T-cell (primary cell): ENCODE measurements around the gene CA10. TPM values are rescaled to one million over a fixed set of nuclear protein-coding genes. Genes with fewer than 3 reads are reported as not detected.
A peak's percentile ranks its signal among the peaks of the same experiment; 100 is the strongest.

Experiments used
- ATAC-seq, 4 experiments: fragments of 200-7000 bp in 3 of 4; fragments of 150-1000 bp in 1 of 4; cut with Tn5 transposase; replicated peaks in 1 of 4; 1 replicate in 3 of 4; 2 replicates in 1 of 4; pipeline ENCODE4 v1.10.0; 2021; ENCODE audit warnings: moderate library complexity in 3 of 4, mild to moderate bottlenecking in 2 of 4, moderate number of reproducible peaks in 1 of 4
- CTCF ChIA-PET, 2 donors: fragments of 300-600 bp; sonication (Branson Sonifier 250); formaldehyde crosslinking; loops; one replicate each; lab custom pipeline; 2022; ENCODE audit warnings: antibody characterized with exemption in 2 of 2; lab: Charles Lee
- POLR2A ChIA-PET, 2 donors: fragments of 300-600 bp; sonication (Branson Sonifier 250); formaldehyde crosslinking; loops; one replicate each; lab custom pipeline; 2022; ENCODE audit warnings: antibody characterized with exemption in 2 of 2; lab: Charles Lee
- DNase-seq, 35 experiments: peaks; one replicate each; pipeline versions ENCODE4 v3.0.0 to v3.0.0-alpha.2; 2013 to 2023
- H3K27ac ChIP-seq: one replicate; pipeline ENCODE4 v1.5.1; 2013; ENCODE audit warnings: low read length
- H3K27me3 ChIP-seq, 2 experiments: replicated peaks in 1 of 2; 1 replicate in 1 of 2; 2 replicates in 1 of 2; pipeline versions ENCODE4 v1.6.1 to v1.7.0; 2013; ENCODE audit warnings: low read length in 1 of 2, mixed read lengths in 1 of 2; ENCODE audit not compliant: control insufficient read depth in 2 of 2, insufficient read depth in 2 of 2; ENCODE audit errors: extremely low read depth in 1 of 2
- H3K36me3 ChIP-seq, 2 donors: 1 replicate in 1 of 2; 2 replicates in 1 of 2; pipeline versions ENCODE4 v1.6.1 to v1.7.0; 2013; ENCODE audit warnings: low read length in 1 of 2; ENCODE audit not compliant: control insufficient read depth in 2 of 2, insufficient read depth in 1 of 2; ENCODE audit errors: extremely low read depth in 1 of 2
- H3K4me1 ChIP-seq, 2 experiments: 1 replicate in 1 of 2; 2 replicates in 1 of 2; pipeline versions ENCODE4 v1.6.1 to v1.7.0; 2013; ENCODE audit warnings: low read length in 2 of 2, mixed read lengths in 1 of 2; ENCODE audit not compliant: insufficient read depth in 2 of 2, control insufficient read depth in 1 of 2; ENCODE audit errors: extremely low read depth in 1 of 2
- H3K4me3 ChIP-seq, 2 donors: 1 replicate in 1 of 2; 2 replicates in 1 of 2; pipeline versions ENCODE4 v1.5.1 to v1.7.0; 2013; ENCODE audit warnings: mild to moderate bottlenecking in 2 of 2, low read length in 1 of 2, moderate library complexity in 1 of 2; ENCODE audit not compliant: control insufficient read depth in 1 of 2; ENCODE audit errors: extremely low read depth in 1 of 2
- H3K9me3 ChIP-seq: 2 replicates; pipeline ENCODE4 v1.7.0; 2013
- H3K27ac Mint-ChIP-seq, 2 donors: one replicate each; pipeline ENCODE4 v1.8.0; 2020 to 2021; ENCODE audit warnings: mild to moderate bottlenecking in 2 of 2, mixed read lengths in 2 of 2
- H3K27me3 Mint-ChIP-seq, 2 donors: one replicate each; pipeline ENCODE4 v1.8.0; 2021 to 2022; ENCODE audit warnings: mixed read lengths in 2 of 2
- H3K36me3 Mint-ChIP-seq: one replicate; pipeline ENCODE4 v1.8.0; 2021; ENCODE audit warnings: mixed read lengths
- H3K4me1 Mint-ChIP-seq, 3 donors: one replicate each; pipeline ENCODE4 v1.8.0; 2020 to 2022; ENCODE audit warnings: mixed read lengths in 3 of 3, mild to moderate bottlenecking in 1 of 3
- H3K4me3 Mint-ChIP-seq, 3 donors: one replicate each; pipeline ENCODE4 v1.8.0; 2020 to 2022; ENCODE audit warnings: mild to moderate bottlenecking in 3 of 3, mixed read lengths in 3 of 3, moderate library complexity in 3 of 3
- H3K9me3 Mint-ChIP-seq, 3 donors: one replicate each; pipeline ENCODE4 v1.8.0; 2020 to 2022; ENCODE audit warnings: mixed read lengths in 3 of 3
- WGBS: methylation state at CpG from one replicate; pipeline ENCODE4 v1.1.5; 2013; ENCODE audit warnings: missing lambda C conversion rate; ENCODE audit not compliant: insufficient coverage; 5-methylcytosine and 5-hydroxymethylcytosine counted together
- total RNA-seq, 35 experiments: library from RNA in 6 of 35; stranded (reverse) in 6 of 35; fragments of 120-200 nt in 1 of 35; gene quantifications; one replicate each; pipeline versions ENCODE4 v1.2.1 to v1.2.4 and lab custom pipeline; 2013 to 2026

Gene CA10
- total RNA-seq, 5 donors from 2014 or later (not counting 1 experiment from before 2014, with no cell fraction given): 0.30 TPM; not detected in 4

DNA sequence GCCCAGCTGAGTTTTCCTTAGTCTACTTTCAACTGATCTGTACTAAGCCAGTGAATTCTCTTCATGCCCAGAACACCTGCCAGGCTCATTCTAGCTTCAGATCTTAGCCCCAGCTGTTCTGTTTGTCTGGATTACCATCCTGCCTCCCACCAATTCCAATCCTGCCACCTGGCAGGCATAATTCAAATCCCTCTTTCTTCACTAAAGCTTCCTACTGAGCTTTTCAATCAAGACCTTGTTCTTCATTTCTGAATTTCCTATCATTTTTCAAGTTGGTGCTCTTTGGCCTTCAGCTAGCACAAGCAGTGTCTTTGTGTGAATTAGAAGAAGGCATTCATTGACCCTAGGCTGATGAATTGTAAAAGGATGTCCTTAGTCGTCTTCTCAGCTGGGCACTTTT, 540.5 kb downstream of the CA10 start:
- H3K4me1 ChIP-seq: no peaks in the 10 kb centered on the region
- Mint-ChIP-seq H3K36me3 (no peaks in the 10 kb centered on the region), H3K4me3 (no peak overlapping the region), H3K9me3 (no peaks in the 10 kb centered on the region), H3K27ac (no peak overlapping the region), H3K27me3 (peaks cover 36 to 39% of the 10 kb centered on the region in 2 donors), H3K4me1 (no peaks in the 10 kb centered on the region)
- no peak for ATAC-seq
- no CpG with 5 or more reads among the region's 1 CpG for WGBS
- ChIA-PET POLR2A (no interaction called here), CTCF (no interaction called here)
- no peak overlapping the region for H3K27ac ChIP-seq
- H3K9me3 ChIP-seq: no peaks in the 10 kb centered on the region
- peaks cover 0 to 6% of the 10 kb centered on the region in 2 experiments for H3K27me3 ChIP-seq
- H3K36me3 ChIP-seq: no peaks in the 10 kb centered on the region
- no peak for DNase-seq
- H3K4me3 ChIP-seq: no peak overlapping the region

DNA sequence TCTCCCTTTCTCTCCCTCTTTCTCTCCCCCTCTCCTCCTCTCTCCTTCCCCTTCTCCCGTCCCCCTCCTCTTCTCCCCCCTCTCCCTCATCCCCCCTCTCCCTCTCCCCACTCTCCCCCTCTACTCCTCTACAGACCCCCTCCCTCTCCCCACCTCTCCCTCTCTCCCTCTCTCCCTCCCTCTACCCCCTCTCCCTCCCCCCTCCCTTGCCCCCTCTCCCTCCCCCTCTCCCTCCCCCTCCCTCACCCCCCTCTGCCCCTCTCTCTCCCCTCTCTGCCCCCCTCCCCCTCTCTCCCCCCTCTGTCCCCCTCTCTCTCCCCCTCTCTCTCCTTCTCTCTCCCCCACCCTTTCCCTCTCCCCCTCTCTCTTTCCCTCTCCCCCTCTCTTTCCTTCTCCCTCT, 545.3 kb downstream of the CA10 start:
- CTCF ChIA-PET: no interaction called here
- Histone ChIP-seq H3K36me3 (no peaks in the 10 kb centered on the region), H3K4me3 (no peak overlapping the region), H3K27me3 (peaks cover 0 to 6% of the 10 kb centered on the region in 2 experiments), H3K9me3 (no peaks in the 10 kb centered on the region), H3K4me1 (no peaks in the 10 kb centered on the region), H3K27ac (no peak overlapping the region)
- H3K4me3 Mint-ChIP-seq: no peak overlapping the region
- peaks cover 20 to 21% of the 10 kb centered on the region in 2 donors for H3K27me3 Mint-ChIP-seq
- H3K4me1 Mint-ChIP-seq: peaks cover 0 to 5% (median 0%) of the 10 kb centered on the region in 3 donors
- no CpG with 5 or more reads among the region's 1 CpG for WGBS
- no peak overlapping the region for H3K27ac Mint-ChIP-seq
- POLR2A ChIA-PET: no interaction called here
- no peaks in the 10 kb centered on the region for H3K9me3 Mint-ChIP-seq
- no peak for DNase-seq
- no peaks in the 10 kb centered on the region for H3K36me3 Mint-ChIP-seq
- no peak for ATAC-seq

DNA sequence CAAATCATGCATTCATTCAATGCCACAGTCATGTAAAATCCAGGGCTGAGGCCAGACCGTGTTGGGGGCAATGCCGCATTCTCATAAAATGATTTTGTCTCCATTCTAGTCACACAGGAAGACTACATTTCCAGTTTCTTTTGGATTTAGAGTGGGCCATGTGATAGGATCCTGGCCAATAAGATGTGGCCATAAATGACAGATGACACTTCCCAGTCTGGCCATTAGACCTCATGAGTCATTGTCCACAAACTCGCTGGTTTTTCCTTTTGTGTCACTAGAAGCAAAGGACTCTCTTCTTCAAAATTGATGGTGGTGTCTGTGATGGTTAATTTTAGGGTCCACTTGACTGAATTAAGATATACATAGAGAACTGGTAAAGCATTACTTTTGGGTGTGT, 545.8 kb downstream of the CA10 start:
- no peak overlapping the region for H3K27ac ChIP-seq
- WGBS: no CpG with 5 or more reads among the region's 3 CpGs
- H3K4me3 ChIP-seq: no peak overlapping the region
- POLR2A ChIA-PET: no interaction called here
- Mint-ChIP-seq H3K9me3 (no peaks in the 10 kb centered on the region), H3K36me3 (no peaks in the 10 kb centered on the region), H3K27me3 (peaks cover 14 to 16% of the 10 kb centered on the region in 2 donors), H3K4me3 (no peak overlapping the region), H3K27ac (no peak overlapping the region), H3K4me1 (peaks cover 0 to 5% (median 0%) of the 10 kb centered on the region in 3 donors)
- CTCF ChIA-PET: no interaction called here
- no peak for ATAC-seq
- no peaks in the 10 kb centered on the region for H3K9me3 ChIP-seq
- H3K36me3 ChIP-seq: no peaks in the 10 kb centered on the region
- no peaks in the 10 kb centered on the region for H3K4me1 ChIP-seq
- H3K27me3 ChIP-seq: peaks cover 0 to 3% of the 10 kb centered on the region in 2 experiments
- no peak for DNase-seq

DNA sequence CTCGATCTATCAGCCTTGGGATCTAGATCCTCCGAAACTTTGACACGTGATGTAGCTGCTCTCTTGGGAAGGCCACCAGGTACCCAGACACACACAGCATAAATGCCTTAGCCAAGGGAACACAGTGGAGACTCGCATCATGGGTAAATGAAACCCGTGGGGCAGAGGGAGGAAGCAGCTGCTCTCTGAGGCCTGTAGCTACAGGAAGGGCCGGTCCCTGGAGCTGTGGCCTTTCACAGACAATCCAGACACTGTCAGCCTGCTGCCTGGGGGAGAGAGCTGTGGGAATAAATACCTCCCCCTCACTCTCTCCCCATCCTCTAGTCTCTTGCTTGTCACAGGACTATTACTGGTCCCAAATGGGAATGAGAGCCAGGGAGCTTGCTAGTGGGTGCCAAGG, 546.9 kb downstream of the CA10 start:
- POLR2A ChIA-PET: no interaction called here
- Histone ChIP-seq H3K36me3 (no peaks in the 10 kb centered on the region), H3K27me3 (peaks cover 0 to 3% of the 10 kb centered on the region in 2 experiments), H3K4me1 (no peaks in the 10 kb centered on the region), H3K9me3 (no peaks in the 10 kb centered on the region), H3K4me3 (no peak overlapping the region), H3K27ac (no peak overlapping the region)
- no peaks in the 10 kb centered on the region for H3K36me3 Mint-ChIP-seq
- H3K9me3 Mint-ChIP-seq: no peaks in the 10 kb centered on the region
- 63% methylated on average over 3 of the region's 6 CpGs for WGBS
- H3K27ac Mint-ChIP-seq: no peak overlapping the region
- ATAC-seq (no peak), DNase-seq (no peak)
- no peak overlapping the region for H3K4me3 Mint-ChIP-seq
- CTCF ChIA-PET: no interaction called here
- peaks cover 8% of the 10 kb centered on the region in 2 donors for H3K27me3 Mint-ChIP-seq
- H3K4me1 Mint-ChIP-seq: peaks cover 0 to 5% (median 0%) of the 10 kb centered on the region in 3 donors

DNA sequence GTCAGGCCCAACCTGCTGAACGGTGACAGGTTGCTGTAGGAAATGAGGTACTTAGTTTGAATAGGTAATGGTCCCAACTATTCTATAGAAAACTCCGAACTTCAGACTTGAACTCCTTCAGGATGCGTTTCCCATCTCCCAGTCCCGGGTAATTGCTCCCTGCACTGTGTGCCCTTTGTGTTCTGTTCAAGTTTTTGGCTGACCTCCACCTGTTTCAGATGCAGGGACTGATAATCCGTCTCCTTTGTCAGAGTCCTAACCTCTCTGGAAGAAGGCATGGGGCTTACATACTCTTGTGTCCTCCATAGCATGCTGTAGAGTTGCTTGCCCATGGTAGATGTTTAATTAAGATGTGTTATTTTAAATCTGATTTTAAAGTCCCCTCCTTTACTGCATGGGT, 547.7 kb downstream of the CA10 start:
- Histone ChIP-seq H3K4me3 (no peak overlapping the region), H3K9me3 (no peaks in the 10 kb centered on the region), H3K36me3 (no peaks in the 10 kb centered on the region), H3K27ac (no peak overlapping the region), H3K27me3 (peaks cover 0 to under 1% of the 10 kb centered on the region in 2 experiments), H3K4me1 (no peaks in the 10 kb centered on the region)
- no peak for ATAC-seq
- CTCF ChIA-PET: no interaction called here
- 92% methylated on average over 4 of the region's 5 CpGs for WGBS
- Mint-ChIP-seq H3K36me3 (no peaks in the 10 kb centered on the region), H3K4me3 (no peak overlapping the region), H3K9me3 (no peaks in the 10 kb centered on the region), H3K27me3 (peaks cover 7 to 10% of the 10 kb centered on the region in 2 donors), H3K27ac (no peak overlapping the region), H3K4me1 (peaks cover 0 to 5% (median 0%) of the 10 kb centered on the region in 3 donors)
- POLR2A ChIA-PET: no interaction called here
- no peak for DNase-seq

DNA sequence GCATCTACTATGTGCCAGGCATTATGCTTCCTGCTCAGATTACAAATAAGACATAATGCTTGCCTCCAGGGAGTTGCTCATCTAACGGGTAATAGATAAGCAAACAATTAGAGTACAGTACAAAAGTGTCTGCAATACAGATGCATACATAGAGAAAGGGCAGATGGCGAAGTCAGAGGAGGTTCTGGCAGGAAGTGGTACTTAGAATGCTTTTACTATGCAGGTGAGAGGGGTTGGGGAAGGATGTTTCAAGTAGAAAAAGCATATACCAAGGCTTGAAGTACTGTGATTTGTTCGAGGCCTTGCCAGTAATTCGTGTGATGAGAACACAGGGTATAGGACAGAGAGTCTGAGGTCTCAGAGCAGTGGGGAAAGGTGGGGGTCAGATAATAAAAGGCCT, 548.4 kb downstream of the CA10 start:
- ATAC-seq: peak in 1 of 4 experiments; percentile 36
- Histone ChIP-seq H3K4me3 (no peak overlapping the region), H3K27ac (no peak overlapping the region), H3K27me3 (no peaks in the 10 kb centered on the region), H3K4me1 (no peaks in the 10 kb centered on the region), H3K9me3 (no peaks in the 10 kb centered on the region), H3K36me3 (no peaks in the 10 kb centered on the region)
- peaks cover 0 to 5% (median 0%) of the 10 kb centered on the region in 3 donors for H3K4me1 Mint-ChIP-seq
- DNase-seq: no peak
- no peak overlapping the region for H3K4me3 Mint-ChIP-seq
- H3K27me3 Mint-ChIP-seq: peaks cover 3 to 5% of the 10 kb centered on the region in 2 donors
- H3K9me3 Mint-ChIP-seq: no peaks in the 10 kb centered on the region
- H3K27ac Mint-ChIP-seq: peak overlapping the region in 1 of 2 donors; percentile 9
- ChIA-PET CTCF (no interaction called here), POLR2A (no interaction called here)
- H3K36me3 Mint-ChIP-seq: no peaks in the 10 kb centered on the region
- WGBS: 39% methylated on average over 3 of the region's 4 CpGs
